WTC11 (cell line): ENCODE measurements around the gene PTPDC1. TPM values are rescaled to one million over a fixed set of nuclear protein-coding genes. Genes with fewer than 3 reads are reported as not detected.

ENCODE experiments used
- ATAC-seq: fragments of 200-7000 bp; cut with Tn5 transposase; 2 replicates; pipeline ENCODE4 v1.10.0; 2021; ENCODE audit warnings: mild to moderate bottlenecking, moderate library complexity
- CTCF ChIA-PET: fragments of 300-600 bp; sonication (Branson Sonifier 250); formaldehyde crosslinking; loops from one replicate; lab custom pipeline; 2021; ENCODE audit warnings: antibody characterized with exemption; lab: Charles Lee
- POLR2A ChIA-PET: fragments of 350-600 bp; sonication (Branson Sonifier 250); formaldehyde crosslinking; loops from one replicate; lab custom pipeline; 2021; ENCODE audit warnings: antibody characterized with exemption; lab: Charles Lee
- DNase-seq: peaks from one replicate; pipeline ENCODE4 v3.0.0; 2021; ENCODE audit warnings: low spot score
- H3K27ac Mint-ChIP-seq: 2 replicates; pipeline ENCODE4 v1.8.0; 2021; ENCODE audit warnings: mixed read lengths
- H3K27me3 Mint-ChIP-seq: 2 replicates; pipeline ENCODE4 v1.8.0; 2021; ENCODE audit warnings: low read depth, mild to moderate bottlenecking, moderate library complexity, mixed read lengths
- H3K36me3 Mint-ChIP-seq: 2 replicates; pipeline ENCODE4 v1.8.0; 2021; ENCODE audit warnings: mixed read lengths
- H3K4me1 Mint-ChIP-seq: 2 replicates; pipeline ENCODE4 v1.8.0; 2022; ENCODE audit warnings: mixed read lengths
- H3K4me3 Mint-ChIP-seq: 2 replicates; pipeline ENCODE4 v1.8.0; 2021; ENCODE audit warnings: mild to moderate bottlenecking, moderate library complexity, mixed read lengths
- H3K9me3 Mint-ChIP-seq: 2 replicates; pipeline ENCODE4 v1.8.0; 2021; ENCODE audit warnings: mixed read lengths
- AFF4 ChIP-seq: sonication (generic); formaldehyde crosslinking; IDR thresholded peaks from 2 replicates; pipeline ENCODE4 v1.8.1; 2023; ENCODE audit warnings: mild to moderate bottlenecking, missing genetic modification reagents, borderline replicate concordance
- AR ChIP-seq: fragments of 250-450 bp; sonication (Bioruptor Pico); IDR thresholded peaks from 2 replicates; pipeline ENCODE4 v1.9.0; 2021; ENCODE audit warnings: mild to moderate bottlenecking
- ATF2 ChIP-seq: sonication (generic); formaldehyde crosslinking; IDR thresholded peaks from 2 replicates; pipeline ENCODE4 v1.8.1; 2022; ENCODE audit warnings: low read depth, missing genetic modification reagents, borderline replicate concordance
- E2F1 ChIP-seq: sonication (generic); formaldehyde crosslinking; IDR thresholded peaks from 2 replicates; pipeline ENCODE4 v1.8.0; 2022; ENCODE audit warnings: mild to moderate bottlenecking, missing genetic modification reagents
- ELF4 ChIP-seq: sonication (generic); formaldehyde crosslinking; IDR thresholded peaks from 2 replicates; pipeline ENCODE4 v1.8.1; 2022; ENCODE audit warnings: low read depth, mild to moderate bottlenecking, moderate library complexity, missing genetic modification reagents
- GRHL2 ChIP-seq: fragments of 250-450 bp; sonication (Bioruptor Pico); IDR thresholded peaks from 2 replicates; pipeline ENCODE4 v1.8.0; 2022; ENCODE audit warnings: mild to moderate bottlenecking, moderate library complexity; ENCODE audit not compliant: insufficient replicate concordance, severe bottlenecking
- HMGA2 ChIP-seq: fragments of 250-450 bp; sonication (Bioruptor Pico); IDR thresholded peaks from 2 replicates; pipeline ENCODE4 v1.4.0; 2021; ENCODE audit warnings: mild to moderate bottlenecking, moderate library complexity
- NR1H2 ChIP-seq: sonication (generic); formaldehyde crosslinking; IDR thresholded peaks from 2 replicates; pipeline ENCODE4 v1.9.0; 2021; ENCODE audit warnings: mild to moderate bottlenecking, moderate library complexity, missing genetic modification reagents
- NR3C1 ChIP-seq: sonication (generic); formaldehyde crosslinking; conservative IDR thresholded peaks from 2 replicates; pipeline ENCODE4 v1.8.1; 2023; ENCODE audit warnings: low read depth, mild to moderate bottlenecking, missing genetic modification reagents
- PRRX2 ChIP-seq: fragments of 250-450 bp; sonication (Bioruptor Pico); IDR thresholded peaks from 2 replicates; pipeline ENCODE4 v1.8.0; 2021; ENCODE audit warnings: mild to moderate bottlenecking
- SMAD4 ChIP-seq: sonication (generic); formaldehyde crosslinking; IDR thresholded peaks from 2 replicates; pipeline ENCODE4 v1.8.0; 2022; ENCODE audit warnings: mild to moderate bottlenecking, missing genetic modification reagents
- TCF7 ChIP-seq: sonication (generic); formaldehyde crosslinking; IDR thresholded peaks from 2 replicates; pipeline ENCODE4 v1.8.0; 2022; ENCODE audit warnings: mild to moderate bottlenecking, low read depth, missing genetic modification reagents, moderate library complexity
- TEAD4 ChIP-seq: sonication (generic); formaldehyde crosslinking; IDR thresholded peaks from 2 replicates; pipeline ENCODE4 v1.8.0; 2022; ENCODE audit warnings: mild to moderate bottlenecking, missing genetic modification reagents
- ZNF263 ChIP-seq: sonication (generic); formaldehyde crosslinking; IDR thresholded peaks from 2 replicates; pipeline ENCODE4 v1.8.1; 2022; ENCODE audit warnings: low read depth, mild to moderate bottlenecking, moderate library complexity, missing genetic modification reagents
- ZNF281 ChIP-seq: sonication (generic); formaldehyde crosslinking; IDR thresholded peaks from 2 replicates; pipeline ENCODE4 v1.8.0; 2023; ENCODE audit warnings: mild to moderate bottlenecking, missing genetic modification reagents
- total RNA-seq: library from RNA; stranded (reverse); gene quantifications from 3 replicates; pipeline ENCODE4 v1.2.3, GENCODE V29; 2021
- TF ChIP-seq, protein P1 (sequence below): fragments of 250-450 bp; sonication (Bioruptor Pico); IDR thresholded peaks from 2 replicates; pipeline ENCODE4 v1.8.0; 2021; ENCODE audit warnings: mild to moderate bottlenecking
- TF ChIP-seq, protein P2 (sequence below): sonication (generic); formaldehyde crosslinking; IDR thresholded peaks from 2 replicates; pipeline ENCODE4 v1.8.1; 2023; ENCODE audit warnings: mild to moderate bottlenecking, missing genetic modification reagents, moderate library complexity

The PTPDC1 gene
- total RNA-seq, 1 experiment from 2014 or later: 9.2 TPM

GRCh38 chr9:94140791-94141790 lies 56.8 kb downstream of the PTPDC1 start:
- H3K9me3 Mint-ChIP-seq: no peaks in the 10 kb centered on the region
- H3K4me3 Mint-ChIP-seq: no peak overlapping the region
- ChIA-PET CTCF (no interaction called here), POLR2A (no interaction called here)
- TF ChIP-seq ATF2 (CRISPR knock-in tag): no peak
- ATAC-seq: no peak
- no peaks in the 10 kb centered on the region; the same call in 1 of the 2 replicates for H3K27me3 Mint-ChIP-seq
- peaks cover 14% of the 10 kb centered on the region for H3K4me1 Mint-ChIP-seq
- H3K36me3 Mint-ChIP-seq: no peaks in the 10 kb centered on the region
- no peak for DNase-seq
- H3K27ac Mint-ChIP-seq: no peak overlapping the region

DNA sequence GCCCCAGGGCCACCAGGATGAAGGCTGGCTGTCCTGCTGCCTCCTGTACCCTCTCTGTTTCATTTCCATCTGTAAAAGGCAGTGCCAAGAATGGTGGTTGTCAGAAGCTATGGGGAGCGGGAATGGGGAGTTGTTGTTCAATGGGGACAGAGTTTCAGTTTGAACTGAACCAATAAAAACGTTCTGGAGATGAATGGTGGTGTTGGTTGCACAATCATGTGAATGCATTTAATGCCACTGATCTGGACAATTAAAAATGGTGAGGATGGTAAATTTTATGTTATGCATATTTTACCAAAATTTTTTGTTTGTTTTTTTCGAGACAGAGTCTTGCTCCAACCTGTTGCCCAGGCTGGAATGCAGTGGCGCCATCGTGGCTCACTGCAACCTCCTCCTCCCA lies 58.1 kb downstream of the PTPDC1 start:
- CTCF ChIA-PET: no interaction called here
- H3K27ac Mint-ChIP-seq: no peak overlapping the region
- H3K4me1 Mint-ChIP-seq: peaks cover 14% of the 10 kb centered on the region
- no peak for DNase-seq
- ATAC-seq: no peak
- H3K9me3 Mint-ChIP-seq: no peaks in the 10 kb centered on the region
- no peaks in the 10 kb centered on the region; the same call in 1 of the 2 replicates for H3K27me3 Mint-ChIP-seq
- no peak overlapping the region for H3K4me3 Mint-ChIP-seq
- TF ChIP-seq ELF4 (CRISPR knock-in tag) (no peak), NR3C1 (CRISPR knock-in tag) (no peak), GRHL2 (no peak), AR (CRISPR knock-in tag) (no peak), E2F1 (CRISPR knock-in tag) (no peak), TEAD4 (CRISPR knock-in tag) (no peak), TCF7 (CRISPR knock-in tag) (no peak), PRRX2 (no peak), HMGA2 (no peak), ZNF263 (CRISPR knock-in tag) (no peak), SMAD4 (CRISPR knock-in tag) (no peak), AFF4 (CRISPR knock-in tag) (no peak), ZNF281 (CRISPR knock-in tag) (no peak), NR1H2 (no peak)
- TF ChIP-seq, protein P1, sequence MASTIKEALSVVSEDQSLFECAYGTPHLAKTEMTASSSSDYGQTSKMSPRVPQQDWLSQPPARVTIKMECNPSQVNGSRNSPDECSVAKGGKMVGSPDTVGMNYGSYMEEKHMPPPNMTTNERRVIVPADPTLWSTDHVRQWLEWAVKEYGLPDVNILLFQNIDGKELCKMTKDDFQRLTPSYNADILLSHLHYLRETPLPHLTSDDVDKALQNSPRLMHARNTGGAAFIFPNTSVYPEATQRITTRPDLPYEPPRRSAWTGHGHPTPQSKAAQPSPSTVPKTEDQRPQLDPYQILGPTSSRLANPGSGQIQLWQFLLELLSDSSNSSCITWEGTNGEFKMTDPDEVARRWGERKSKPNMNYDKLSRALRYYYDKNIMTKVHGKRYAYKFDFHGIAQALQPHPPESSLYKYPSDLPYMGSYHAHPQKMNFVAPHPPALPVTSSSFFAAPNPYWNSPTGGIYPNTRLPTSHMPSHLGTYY (CRISPR knock-in tag): no peak
- TF ChIP-seq, protein P2, sequence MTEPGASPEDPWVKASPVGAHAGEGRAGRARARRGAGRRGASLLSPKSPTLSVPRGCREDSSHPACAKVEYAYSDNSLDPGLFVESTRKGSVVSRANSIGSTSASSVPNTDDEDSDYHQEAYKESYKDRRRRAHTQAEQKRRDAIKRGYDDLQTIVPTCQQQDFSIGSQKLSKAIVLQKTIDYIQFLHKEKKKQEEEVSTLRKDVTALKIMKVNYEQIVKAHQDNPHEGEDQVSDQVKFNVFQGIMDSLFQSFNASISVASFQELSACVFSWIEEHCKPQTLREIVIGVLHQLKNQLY (CRISPR knock-in tag): no peak
- TF ChIP-seq, all 79 proteins: peak for 0
- no peaks in the 10 kb centered on the region for H3K36me3 Mint-ChIP-seq
- POLR2A ChIA-PET: no interaction called here
